Limb (tissue), 2 donors: ENCODE results near the gene CHN1.

Experiments used
- DNase-seq, 2 donors: peaks; one replicate each; pipeline ENCODE4 v3.0.0-alpha.2; 2016; ENCODE audit errors: extremely low spot score in 2 of 2

The CHN1 gene

GRCh38 chr2:174787487-174788205 lies 217.5 kb downstream of the CHN1 start:
- DNase-seq: peak; percentile 78 to 79

- DNase-seq: no peak
Observed at GRCh38 chr2:174786066-174786725, 219.0 kb downstream of the CHN1 start.

DNA sequence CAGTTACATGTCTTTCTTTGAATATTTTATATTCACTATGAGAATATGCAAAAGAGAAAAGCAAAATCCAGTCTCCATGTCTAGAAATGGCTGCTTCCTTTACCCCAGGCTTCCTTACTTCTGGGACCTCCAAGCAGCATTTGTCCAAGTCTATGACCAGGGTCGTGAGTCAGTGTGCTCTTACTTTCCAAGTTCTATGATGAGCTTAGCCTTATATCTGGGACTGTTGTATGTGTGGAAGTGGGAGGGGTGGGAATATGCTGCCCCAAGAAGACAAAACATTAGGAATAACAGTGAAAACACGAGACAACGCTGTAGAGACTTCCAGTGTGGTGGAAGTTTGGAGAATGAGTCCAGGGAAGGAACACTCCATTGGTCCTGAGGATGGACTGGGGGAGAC lies 219.7 kb downstream of the CHN1 start:
- no peak for DNase-seq

DNA sequence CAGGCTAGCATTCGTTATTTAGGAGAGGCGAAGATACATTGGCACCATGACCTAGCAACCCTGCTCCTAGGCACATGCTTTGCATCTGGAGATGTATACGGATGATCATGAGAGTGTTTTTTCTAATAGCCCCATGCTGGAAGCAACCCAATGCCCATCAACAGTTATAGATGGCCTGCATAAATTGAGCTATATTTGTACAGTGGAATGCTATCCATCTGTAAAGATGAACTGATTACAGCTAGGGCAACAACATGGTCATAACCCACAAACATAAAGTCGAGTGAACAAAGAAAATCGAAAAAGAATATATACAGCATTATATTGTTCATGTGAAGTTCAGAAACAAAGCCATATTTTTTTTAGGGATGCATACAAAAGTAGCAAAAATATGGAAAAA lies 220.3 kb downstream of the CHN1 start:
- no peak for DNase-seq

DNA sequence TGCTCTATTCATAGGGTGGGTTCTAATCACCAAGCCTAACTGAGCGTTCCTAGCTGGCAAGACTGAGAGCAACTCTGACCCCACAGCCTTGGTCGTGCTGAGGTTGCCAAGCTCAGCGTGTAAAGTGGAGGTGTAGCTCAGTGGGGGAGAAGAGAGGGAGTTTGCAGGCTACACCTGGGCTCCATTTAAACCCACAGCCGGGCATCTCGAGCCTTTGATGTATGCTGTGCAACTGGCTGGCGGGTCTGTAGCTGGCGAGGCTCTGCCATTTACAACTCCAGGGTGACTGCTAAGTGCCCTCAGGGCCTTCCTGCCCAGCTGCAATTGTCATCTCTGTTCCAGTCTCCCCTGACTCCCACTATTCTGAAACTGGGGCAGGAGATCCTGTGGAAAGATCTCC lies 220.9 kb downstream of the CHN1 start:
- no peak for DNase-seq

DNA sequence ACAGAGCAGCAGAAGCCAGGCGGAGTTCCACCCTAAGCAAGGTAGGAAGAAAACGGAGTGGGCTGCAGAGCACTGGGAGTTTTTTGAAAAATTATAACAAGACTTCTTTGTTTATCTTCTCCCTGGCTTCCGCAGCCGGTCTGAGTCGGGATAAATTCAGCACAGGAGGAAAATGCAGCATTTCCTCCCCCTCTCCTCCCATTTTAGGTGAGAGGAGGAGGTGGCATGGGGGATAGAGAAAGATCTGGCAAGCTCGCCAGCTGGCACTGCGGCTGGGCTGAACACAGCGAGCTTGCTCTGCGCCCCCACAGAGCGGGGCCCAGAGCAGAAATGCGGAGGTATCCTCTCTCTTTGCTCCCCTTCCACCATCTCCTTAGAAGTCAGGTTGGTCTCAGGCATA lies 223.2 kb downstream of the CHN1 start:
- no peak for DNase-seq

DNA sequence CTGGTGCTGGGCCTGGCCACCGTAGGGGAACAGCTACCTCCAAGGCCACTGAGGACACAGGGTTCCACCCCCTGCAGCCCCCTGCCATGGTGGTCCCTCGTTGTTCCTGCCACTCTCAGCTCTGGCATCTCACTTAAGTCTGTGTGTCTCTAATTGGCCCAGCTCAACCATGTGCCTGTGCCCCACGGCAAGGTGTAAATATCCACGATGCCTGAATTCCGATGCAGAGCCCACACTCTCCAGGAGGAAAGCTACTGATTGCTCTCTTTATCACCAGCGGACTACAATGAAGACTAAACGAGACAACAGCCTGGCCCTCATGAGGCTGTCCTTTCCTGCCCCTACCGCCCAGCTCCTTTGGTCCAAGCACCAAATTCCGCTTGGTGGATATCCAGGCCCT lies 223.9 kb downstream of the CHN1 start:
- no peak for DNase-seq

GRCh38 chr2:174780856-174781255 lies 224.3 kb downstream of the CHN1 start:
- no peak for DNase-seq

DNA sequence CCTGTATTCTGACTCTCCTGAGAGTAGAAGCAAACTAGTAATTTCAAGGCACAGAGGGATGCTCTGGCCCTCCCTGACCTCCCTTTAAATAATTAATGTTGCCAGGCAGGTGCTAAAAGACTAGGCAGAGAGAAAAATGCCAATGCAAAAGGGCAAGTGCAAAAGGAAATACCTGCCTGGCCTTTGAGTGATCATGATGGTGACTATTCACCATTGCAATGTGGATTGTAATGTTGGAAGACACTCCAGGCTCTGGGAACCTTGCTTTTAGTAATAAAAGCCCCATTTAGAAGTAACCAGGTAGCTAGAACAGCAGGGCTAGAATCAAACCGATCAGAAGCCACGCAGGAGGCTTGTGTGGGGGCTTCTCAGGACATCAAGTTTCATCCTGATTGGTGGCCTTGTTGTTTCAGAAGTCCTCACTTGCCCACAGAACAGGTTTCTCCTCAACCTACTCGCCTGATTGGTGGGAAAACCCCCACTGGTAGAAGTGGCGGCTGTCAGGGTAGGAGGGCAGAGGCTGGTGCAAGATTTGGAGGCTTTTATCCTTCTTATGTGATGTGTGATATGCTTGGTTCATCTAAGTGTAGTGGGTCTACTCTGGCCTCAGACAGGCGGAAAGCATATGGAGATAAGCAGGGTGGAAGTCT lies 224.9 kb downstream of the CHN1 start:
- DNase-seq: no peak

- DNase-seq: no peak
Observed at GRCh38 chr2:174779361-174779928, 225.7 kb downstream of the CHN1 start.

DNA sequence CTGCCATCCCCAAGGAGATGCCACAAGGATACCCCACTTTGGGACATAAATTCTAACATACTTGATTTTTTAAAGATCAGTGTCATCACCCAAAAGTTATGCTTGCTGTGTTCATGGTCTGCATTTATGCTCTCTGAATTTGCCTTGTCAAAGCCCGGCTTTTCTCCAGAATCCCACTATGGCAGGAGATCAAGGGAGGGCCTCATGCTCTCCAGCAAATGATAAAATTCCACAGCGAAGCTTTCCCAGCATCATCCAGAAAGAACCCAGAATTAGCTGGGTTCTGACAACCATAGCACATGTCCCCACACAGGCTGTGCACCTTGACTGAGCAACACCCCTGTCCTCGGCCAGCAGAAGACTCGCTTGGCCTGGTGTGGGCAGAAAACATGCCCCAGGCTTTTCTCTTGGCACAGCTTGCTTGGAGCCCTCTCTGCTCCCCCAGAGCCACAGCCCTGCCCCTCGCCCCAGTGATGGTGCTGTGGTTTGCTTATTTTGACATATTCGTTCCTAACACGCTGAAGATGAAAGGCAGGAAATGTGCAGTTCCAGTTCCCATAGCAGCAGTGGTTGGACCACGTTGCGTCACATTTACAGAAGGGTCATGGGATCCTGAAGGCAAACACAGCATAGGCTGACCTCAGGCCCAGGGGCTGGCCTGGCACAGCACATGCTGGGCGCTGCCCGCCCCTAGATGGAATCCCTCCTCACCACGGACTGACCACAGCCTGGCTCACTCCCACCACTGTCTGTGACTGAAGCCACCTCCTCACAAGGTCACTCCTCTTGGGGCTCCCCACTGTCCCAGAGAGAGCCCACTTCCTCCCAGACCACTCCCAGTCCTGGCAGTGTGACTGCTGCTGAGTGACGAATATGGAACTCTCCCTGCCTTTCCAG lies 226.8 kb downstream of the CHN1 start:
- DNase-seq: no peak

- DNase-seq: no peak
Observed at GRCh38 chr2:174777347-174778084, 227.7 kb downstream of the CHN1 start.

- no peak for DNase-seq
Observed at GRCh38 chr2:174776675-174777074, 228.5 kb downstream of the CHN1 start.

- DNase-seq: no peak
Observed at GRCh38 chr2:174776223-174776622, 229.0 kb downstream of the CHN1 start.

GRCh38 chr2:174775571-174775980 lies 229.6 kb downstream of the CHN1 start:
- DNase-seq: no peak

GRCh38 chr2:174774886-174775285 lies 230.3 kb downstream of the CHN1 start:
- no peak for DNase-seq

DNA sequence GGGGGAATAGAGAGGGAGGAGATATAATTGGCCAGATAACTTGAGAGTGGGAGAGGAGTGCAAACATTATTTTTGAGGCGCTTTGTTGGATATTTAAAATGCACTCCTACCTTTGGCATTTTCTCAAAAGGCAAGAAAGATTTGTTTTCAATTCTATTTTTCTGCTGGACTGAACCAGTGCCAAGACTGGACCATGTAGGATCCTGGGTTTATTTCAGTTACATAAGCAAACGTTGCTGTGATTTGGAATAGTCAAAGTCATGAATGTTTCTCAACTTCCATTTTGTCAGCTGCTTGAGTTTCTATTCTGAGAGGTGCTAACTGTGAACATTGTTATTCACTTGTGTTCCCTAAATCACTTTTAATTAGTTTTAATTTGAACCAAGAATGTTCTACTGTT lies 232.0 kb downstream of the CHN1 start:
- no peak for DNase-seq

GRCh38 chr2:174772472-174772801 lies 232.7 kb downstream of the CHN1 start:
- DNase-seq: no peak

- DNase-seq: peak; percentile 78 to 85
Observed at GRCh38 chr2:174771631-174772471, 233.3 kb downstream of the CHN1 start.

DNA sequence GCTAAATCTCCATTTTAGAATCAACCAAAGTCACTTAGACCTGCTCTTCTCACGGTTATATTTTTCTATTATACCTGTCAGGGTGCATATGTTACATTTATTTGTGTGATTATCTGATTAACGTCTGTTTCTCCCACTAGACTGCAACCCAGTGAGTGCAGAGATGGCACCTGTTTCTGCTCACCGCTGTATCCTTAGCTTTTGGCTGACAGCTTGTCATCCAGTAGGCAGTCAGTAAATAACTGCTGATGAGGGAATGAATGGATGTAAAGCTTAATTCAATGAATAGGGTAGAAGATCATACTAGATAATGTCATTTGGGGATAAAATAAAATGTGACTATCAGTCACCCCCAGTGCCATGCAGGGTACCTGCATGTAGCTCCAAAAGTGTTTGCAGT lies 234.0 kb downstream of the CHN1 start:
- no peak for DNase-seq
